NCI-H2196 treated with DMSO at 0.1 percent for 48 hours (cell line): ENCODE data around the gene FSTL4.
A peak's percentile ranks its signal among the peaks of the same experiment; 100 is the strongest.

Experiments
- DNase-seq: peaks from one replicate; lab custom pipeline; 2025; ENCODE audit not compliant: unreplicated experiment; lab: John Stamatoyannopoulos, UW

Gene FSTL4

GRCh38 chr5:133520991-133521706 lies 91.2 kb downstream of the FSTL4 start:
- no peak for DNase-seq

- no peak for DNase-seq
Measured at GRCh38 chr5:133520062-133520461, 92.3 kb downstream of the FSTL4 start.

- DNase-seq: no peak
Measured at GRCh38 chr5:133519191-133519590, 93.2 kb downstream of the FSTL4 start.

- DNase-seq: no peak
Measured at GRCh38 chr5:133514456-133514855, 97.9 kb downstream of the FSTL4 start.

- DNase-seq: no peak
Measured at GRCh38 chr5:133512896-133513295, 99.4 kb downstream of the FSTL4 start.

GRCh38 chr5:133511653-133512235 lies 100.6 kb downstream of the FSTL4 start:
- DNase-seq: no peak

GRCh38 chr5:133510634-133511262 lies 101.6 kb downstream of the FSTL4 start:
- DNase-seq: no peak

GRCh38 chr5:133509742-133510079 lies 102.6 kb downstream of the FSTL4 start:
- no peak for DNase-seq

- no peak for DNase-seq
Measured at GRCh38 chr5:133508845-133509741, 103.2 kb downstream of the FSTL4 start.

GRCh38 chr5:133508331-133508730 lies 104.0 kb downstream of the FSTL4 start:
- no peak for DNase-seq

GRCh38 chr5:133506181-133506580 lies 106.2 kb downstream of the FSTL4 start:
- no peak for DNase-seq

GRCh38 chr5:133503511-133503910 lies 108.8 kb downstream of the FSTL4 start:
- DNase-seq: no peak

GRCh38 chr5:133499895-133500294 lies 112.4 kb downstream of the FSTL4 start:
- DNase-seq: no peak

- no peak for DNase-seq
Measured at GRCh38 chr5:133497608-133498348, 114.6 kb downstream of the FSTL4 start.

GRCh38 chr5:133496631-133497030 lies 115.7 kb downstream of the FSTL4 start:
- no peak for DNase-seq

GRCh38 chr5:133494923-133495246 lies 117.5 kb downstream of the FSTL4 start:
- DNase-seq: no peak

- no peak for DNase-seq
Measured at GRCh38 chr5:133494232-133494922, 118.0 kb downstream of the FSTL4 start.

- DNase-seq: peak; percentile 76
Measured at GRCh38 chr5:133489632-133490031, 122.7 kb downstream of the FSTL4 start.

GRCh38 chr5:133487093-133487492 lies 125.2 kb downstream of the FSTL4 start:
- no peak for DNase-seq

GRCh38 chr5:133485468-133485867 lies 126.9 kb downstream of the FSTL4 start:
- DNase-seq: no peak
